ENCODE data around the gene ETNK2. TPM values are rescaled to one million over a fixed set of nuclear protein-coding genes. Genes with fewer than 3 reads are reported as not detected.

The ETNK2 gene
- total and polyA plus RNA-seq, 2 of the 13 experiments (the other 11 are each of a cell fraction or from before 2014, with no cell fraction given): 15.5 to 42.8 TPM

GRCh38 chr1:204084247-204084772 lies 67.5 kb downstream of the ETNK2 start (continued):
- TF ChIP-seq MLXIP (CRISPR knock-in tag; IDR thresholded peaks at IDR 0.05; ENCODE audit: borderline replicate concordance) (no peak), ZFY (CRISPR knock-in tag; IDR thresholded peaks at IDR 0.05) (peak; percentile 92), GABPB1 (CRISPR knock-in tag; IDR thresholded peaks at IDR 0.05) (peak; percentile 55; the same call in 1 of the 2 replicates), ZNF318 (CRISPR knock-in tag; IDR thresholded peaks at IDR 0.05) (no peak), CCDC6 (CRISPR knock-in tag; IDR thresholded peaks at IDR 0.05) (peak; percentile 53; the same call in 1 of the 2 replicates), HOXA7 (CRISPR knock-in tag; IDR thresholded peaks at IDR 0.05) (no peak), HNRNPL (IDR thresholded peaks at IDR 0.05; ENCODE audit: low read depth, low read length) (peak; percentile 99), ZSCAN21 (CRISPR knock-in tag; IDR thresholded peaks at IDR 0.05; ENCODE audit: borderline replicate concordance) (0 out of 2 replicates have a peak, but pooled peaks have one; percentile 51), SMC3 (IDR thresholded peaks at IDR 0.05; ENCODE audit: low read length) (no peak), ZGPAT (CRISPR knock-in tag; IDR thresholded peaks at IDR 0.05) (0 out of 2 replicates have a peak, but pooled peaks have one; percentile 43), UBTF (CRISPR knock-in tag; IDR thresholded peaks at IDR 0.05) (peak; percentile 94), NONO (IDR thresholded peaks at IDR 0.05) (no peak), NONO (CRISPR knock-in tag; conservative IDR thresholded peaks at IDR 0.05) (0 out of 2 replicates have a peak, but pooled peaks have one; percentile 35), ZBTB20 (CRISPR knock-in tag; IDR thresholded peaks at IDR 0.05; ENCODE audit: borderline replicate concordance, low read depth) (no peak)
